Nephron (organoid): ENCODE data around the gene AMPH.
"Not testable (repeated sequence)": the region's sequence is repeated elsewhere in the genome, so short reads cannot be mapped to it uniquely, and the experiment has no call there.

Experiments
- H3K27ac Mint-ChIP-seq, 3 experiments: 2 replicates each; pipeline ENCODE4 v1.8.0; 2020; ENCODE audit warnings: mixed read lengths in 3 of 3, mild to moderate bottlenecking in 2 of 3, moderate library complexity in 1 of 3
- H3K27me3 Mint-ChIP-seq: 2 replicates; pipeline ENCODE4 v1.8.0; 2021; ENCODE audit warnings: low read depth, mild to moderate bottlenecking, moderate library complexity, mixed read lengths
- H3K36me3 Mint-ChIP-seq: 2 replicates; pipeline ENCODE4 v1.8.0; 2020; ENCODE audit warnings: low read depth, mixed read lengths
- H3K4me1 Mint-ChIP-seq: 2 replicates; pipeline ENCODE4 v1.8.0; 2020; ENCODE audit warnings: mixed read lengths
- H3K4me3 Mint-ChIP-seq, 3 experiments: 2 replicates each; pipeline ENCODE4 v1.8.0; 2020; ENCODE audit warnings: mild to moderate bottlenecking in 3 of 3, mixed read lengths in 3 of 3, moderate library complexity in 2 of 3
- H3K9me3 Mint-ChIP-seq: 2 replicates; pipeline ENCODE4 v1.8.0; 2020; ENCODE audit warnings: mixed read lengths
- CTCF ChIP-seq, 3 experiments: fragments of 200-600 bp; sonication (generic); IDR thresholded peaks; one replicate each; pipeline ENCODE4 v1.5.0; 2021; ENCODE audit warnings: antibody characterized with exemption in 3 of 3; ENCODE audit not compliant: unreplicated experiment in 3 of 3

The AMPH gene

GRCh38 chr7:38345299-38346172 is 285.6 kb downstream of the AMPH start:
- peak; percentile 35 to 47 (median 40) for TF ChIP-seq CTCF (IDR thresholded peaks at IDR 0.05; ENCODE audit: unreplicated experiment in 3 of 3)
- H3K36me3 Mint-ChIP-seq, H3K27me3 Mint-ChIP-seq, H3K27ac Mint-ChIP-seq, H3K4me3 Mint-ChIP-seq, H3K9me3 Mint-ChIP-seq: not testable (repeated sequence)
- H3K4me1 Mint-ChIP-seq = peaks cover 15% of the 10 kb centered on the region

GRCh38 chr7:38344741-38345140 is 286.4 kb downstream of the AMPH start:
- H3K27ac Mint-ChIP-seq, H3K9me3 Mint-ChIP-seq, H3K27me3 Mint-ChIP-seq, H3K4me3 Mint-ChIP-seq, H3K36me3 Mint-ChIP-seq: not testable (repeated sequence)
- peaks cover 22% of the 10 kb centered on the region for H3K4me1 Mint-ChIP-seq

- H3K27ac Mint-ChIP-seq, H3K9me3 Mint-ChIP-seq, H3K4me3 Mint-ChIP-seq, H3K27me3 Mint-ChIP-seq, H3K36me3 Mint-ChIP-seq: not testable (repeated sequence)
- H3K4me1 Mint-ChIP-seq = peaks cover 22% of the 10 kb centered on the region
These were observed 289.0 kb downstream of the AMPH start for GRCh38 chr7:38342135-38342534.

GRCh38 chr7:38341172-38341705 is 289.9 kb downstream of the AMPH start:
- H3K27me3 Mint-ChIP-seq, H3K4me3 Mint-ChIP-seq, H3K9me3 Mint-ChIP-seq, H3K36me3 Mint-ChIP-seq: not testable (repeated sequence)
- H3K27ac Mint-ChIP-seq = peak overlapping the region in 1 of 3 experiments; percentile 78
- H3K4me1 Mint-ChIP-seq = peaks cover 22% of the 10 kb centered on the region
- peak in 1 of 3 experiments; percentile 15 for TF ChIP-seq CTCF (IDR thresholded peaks at IDR 0.05; ENCODE audit: unreplicated experiment in 3 of 3)

GRCh38 chr7:38339953-38340819 is 291.0 kb downstream of the AMPH start:
- Mint-ChIP-seq H3K4me1 (peaks cover 22% of the 10 kb centered on the region), H3K27ac (peak overlapping the region; percentile 14 to 81 (median 78)), H3K4me3 (no peak overlapping the region), H3K27me3 (no peaks in the 10 kb centered on the region), H3K9me3 (no peaks in the 10 kb centered on the region), H3K36me3 (no peaks in the 10 kb centered on the region)
- no peak for TF ChIP-seq CTCF (IDR thresholded peaks at IDR 0.05; ENCODE audit: unreplicated experiment in 3 of 3)

- H3K9me3 Mint-ChIP-seq = not testable (repeated sequence)
These were observed 295.0 kb downstream of the AMPH start for GRCh38 chr7:38336148-38336515.

GRCh38 chr7:38335492-38336147 is 295.6 kb downstream of the AMPH start:
- H3K4me3 Mint-ChIP-seq = no peak overlapping the region
- peak overlapping the region in 1 of 3 experiments; percentile 21 for H3K27ac Mint-ChIP-seq
- no peaks in the 10 kb centered on the region for H3K9me3 Mint-ChIP-seq
- TF ChIP-seq CTCF (IDR thresholded peaks at IDR 0.05; ENCODE audit: unreplicated experiment in 3 of 3) = peak; percentile 76 to 96 (median 78)
- no peaks in the 10 kb centered on the region for H3K36me3 Mint-ChIP-seq
- peaks cover under 1% of the 10 kb centered on the region for H3K27me3 Mint-ChIP-seq
- H3K4me1 Mint-ChIP-seq = peaks cover 7% of the 10 kb centered on the region

More at GRCh38 chr7:38336148-38336515, 295.0 kb downstream of the AMPH start:
- not testable (repeated sequence) for H3K36me3 Mint-ChIP-seq, H3K4me3 Mint-ChIP-seq, H3K27ac Mint-ChIP-seq, H3K27me3 Mint-ChIP-seq
- peaks cover 10% of the 10 kb centered on the region for H3K4me1 Mint-ChIP-seq
